GM12878 (cell line): ENCODE results near the gene CARD9. TPM values are rescaled to one million over a fixed set of nuclear protein-coding genes. Genes with fewer than 3 reads are reported as not detected.

Source experiments
- ATAC-seq: fragments of 200-7000 bp; cut with Tn5 transposase; 3 replicates; pipeline ENCODE4 v1.9.1; 2020; ENCODE audit warnings: mild to moderate bottlenecking, moderate library complexity
- BruUV-seq: library from RNA; stranded (reverse); fragments of 400-500 nt; replicated peaks from 2 replicates; lab custom pipeline; 2021; lab: Mats Ljungman, UMichigan
- CTCF ChIA-PET: fragments of 300-600 bp; sonication (Branson Sonifier 250); formaldehyde crosslinking; extraction: SDS; loops from one replicate; lab custom pipeline; 2021; ENCODE audit warnings: inconsistent platforms; lab: Yijun Ruan, JAX
- POLR2A ChIA-PET: fragments of 350-600 bp; formaldehyde crosslinking; extraction: SDS; loops from one replicate; lab custom pipeline; 2021; ENCODE audit warnings: inconsistent platforms; lab: Charles Lee
- RAD21 ChIA-PET: fragments of 300-600 bp; sonication (Branson Sonifier 250); formaldehyde crosslinking; loops from one replicate; lab custom pipeline; 2023; ENCODE audit warnings: antibody characterized with exemption; ENCODE audit not compliant: unreplicated experiment; lab: Charles Lee
- SMC1A ChIA-PET: fragments of 300-600 bp; sonication (Branson Sonifier 250); formaldehyde crosslinking; loops from one replicate; lab custom pipeline; 2023; ENCODE audit not compliant: unreplicated experiment, uncharacterized antibody; lab: Charles Lee
- DNase-seq: peaks from one replicate; pipeline ENCODE4 v3.0.0-alpha.2; 2011; ENCODE audit warnings: low read depth, low spot score
- FAIRE-seq: peaks from 3 replicates; lab custom pipeline; 2011; peaks lifted over from hg19 to GRCh38; lab: Jason Lieb, UNC
- H2AFZ ChIP-seq: 2 replicates; pipeline ENCODE4 v1.6.0; 2011; ENCODE audit warnings: low read depth, low read length, control low read depth; ENCODE audit not compliant: control insufficient read depth
- H3K27ac ChIP-seq: 2 replicates; pipeline ENCODE4 v1.5.1; 2011; ENCODE audit warnings: control low read depth; ENCODE audit not compliant: control insufficient read depth, insufficient read depth
- H3K27me3 ChIP-seq, 2 experiments: replicated peaks in 1 of 2; 2 replicates each; pipeline versions ENCODE4 v1.6.0 to v1.6.1; 2011; ENCODE audit warnings: low read length in 1 of 2; ENCODE audit not compliant: control insufficient read depth in 2 of 2, insufficient read depth in 2 of 2
- H3K36me3 ChIP-seq, 2 experiments: 2 replicates each; pipeline ENCODE4 v1.5.1; 2011; ENCODE audit warnings: low read length in 1 of 2; ENCODE audit not compliant: control insufficient read depth in 2 of 2, insufficient read depth in 2 of 2
- H3K4me1 ChIP-seq: 2 replicates; pipeline ENCODE4 v1.6.1; 2011; ENCODE audit warnings: mild to moderate bottlenecking, low read length, moderate library complexity, mixed read lengths; ENCODE audit not compliant: control insufficient read depth, insufficient read depth
- H3K4me2 ChIP-seq: 2 replicates; pipeline ENCODE4 v1.6.0; 2011; ENCODE audit warnings: control low read depth; ENCODE audit not compliant: control insufficient read depth, insufficient read depth
- H3K4me3 ChIP-seq: fragments of 200-600 bp; sonication (generic); 2 replicates; pipeline ENCODE4 v1.5.1; 2016
- H3K79me2 ChIP-seq: 2 replicates; pipeline ENCODE4 v1.6.0; 2011; ENCODE audit warnings: low read length; ENCODE audit not compliant: control insufficient read depth, insufficient read depth
- H3K9ac ChIP-seq: 2 replicates; pipeline ENCODE4 v1.8.0; 2011; ENCODE audit warnings: low read length, control low read depth, mixed read lengths; ENCODE audit not compliant: control insufficient read depth, insufficient read depth
- H3K9me3 ChIP-seq: replicated peaks from 3 replicates; pipeline ENCODE4 v1.5.1; 2011; ENCODE audit warnings: mild to moderate bottlenecking, low read length; ENCODE audit not compliant: control insufficient read depth, insufficient read depth
- H4K20me1 ChIP-seq: 2 replicates; pipeline ENCODE4 v1.6.0; 2011; ENCODE audit not compliant: control insufficient read depth, insufficient read depth
- GABPA ChIP-seq: IDR thresholded peaks from 2 replicates; pipeline ENCODE4 v1.6.1; 2014; ENCODE audit warnings: antibody characterized with exemption, low read depth, mild to moderate bottlenecking, inconsistent platforms
- GATAD2B ChIP-seq: fragments of 450-650 bp; conservative IDR thresholded peaks from 2 replicates; pipeline ENCODE4 v1.6.1; 2017; ENCODE audit warnings: low read depth, mild to moderate bottlenecking, moderate library complexity
- IKZF2 ChIP-seq, 2 experiments: fragments of 450-650 bp; IDR thresholded peaks; 2 replicates each; pipeline ENCODE4 v1.6.1; 2017; ENCODE audit warnings: mild to moderate bottlenecking in 2 of 2, moderate library complexity in 2 of 2
- MEF2B ChIP-seq: fragments of 450-650 bp; IDR thresholded peaks from 2 replicates; pipeline ENCODE4 v1.6.1; 2018; ENCODE audit warnings: mild to moderate bottlenecking, moderate library complexity; ENCODE audit not compliant: partially characterized antibody, poor library complexity, severe bottlenecking
- SIN3A ChIP-seq: IDR thresholded peaks from 2 replicates; pipeline ENCODE4 v1.6.1; 2012; ENCODE audit warnings: low read depth, low read length, improper control_type of control experiment
- STAT3 ChIP-seq: IDR thresholded peaks from 2 replicates; pipeline ENCODE4 v1.6.1; 2011; ENCODE audit warnings: low read depth, low read length, improper control_type of control experiment
- WRNIP1 ChIP-seq: IDR thresholded peaks from 2 replicates; pipeline ENCODE4 v1.6.1; 2011; ENCODE audit warnings: low read depth, low read length, improper control_type of control experiment, borderline replicate concordance
- ZBED1 ChIP-seq: IDR thresholded peaks from 2 replicates; pipeline ENCODE4 v1.6.1; 2016; ENCODE audit warnings: borderline replicate concordance
- ZNF384 ChIP-seq: IDR thresholded peaks from 2 replicates; pipeline ENCODE4 v1.6.1; 2012; ENCODE audit warnings: low read depth, mild to moderate bottlenecking, low read length, improper control_type of control experiment, borderline replicate concordance
- ZNF622 ChIP-seq: fragments of 450-650 bp; IDR thresholded peaks from 2 replicates; pipeline ENCODE4 v1.6.1; 2017; ENCODE audit warnings: mild to moderate bottlenecking, inconsistent platforms
- ZSCAN29 ChIP-seq: fragments of 450-650 bp; IDR thresholded peaks from 2 replicates; pipeline ENCODE4 v1.6.1; 2017; ENCODE audit warnings: mild to moderate bottlenecking, moderate library complexity
- WGBS: methylation state at CpG from one replicate; pipeline ENCODE4 v1.1.6; 2016; ENCODE audit warnings: low lambda C conversion rate; ENCODE audit not compliant: insufficient replicate concordance, insufficient coverage; ENCODE audit errors: missing lambda C conversion rate; 5-methylcytosine and 5-hydroxymethylcytosine counted together
- in situ Hi-C: fragments of 300-500 bp; cut with MboI; formaldehyde crosslinking; loops from 9 replicates; pipeline ENCODE4 v1.14.3; 2018; ENCODE audit warnings: mixed read lengths
- intact Hi-C: fragments of 100-400 bp; cut with micrococcal nuclease; formaldehyde crosslinking; loops from one replicate; pipeline ENCODE4 v1.14.2; 2022; ENCODE audit not compliant: unreplicated experiment
- polyA plus RNA-seq, 11 experiments: library from polyadenylated mRNA; depleted of rRNA in 4 of 11; unstranded in 6 of 11; stranded (reverse) in 5 of 11; fragments of >200 nt; fragmentation: Nextera tagmentation in 4 of 11; fragmentation: Illumina TruSeq in 1 of 11; extraction: Ambion mirVana in 4 of 11; extraction: Trizol in 1 of 11; gene quantifications; 1 replicate in 1 of 11; 2 replicates in 10 of 11; pipeline versions ENCODE4 v1.2.1 to v1.2.3, GENCODE V29; 2011 to 2016; ENCODE audit warnings: inconsistent platforms in 2 of 11, missing spikeins in 2 of 11, low read depth in 1 of 11
- total RNA-seq, 4 experiments: library from RNA; depleted of rRNA in 3 of 4; stranded (reverse); fragments of >200 nt in 3 of 4; fragmentation: Illumina TruSeq in 1 of 4; extraction: Trizol in 1 of 4; gene quantifications; 2 replicates each; pipeline versions ENCODE4 v1.2.1 to v1.2.3, GENCODE V29; 2013 to 2021
- TF ChIP-seq, protein P1 (sequence below): IDR thresholded peaks from 2 replicates; pipeline ENCODE4 v1.6.1; 2012; ENCODE audit warnings: low read depth, low read length, improper control_type of control experiment

The CARD9 gene
- total and polyA plus RNA-seq, 10 of the 15 experiments (the other 5 are each of a cell fraction or from before 2014, with no cell fraction given), result 0.11 to 4.9 (median 1.8) TPM; not detected in 1

DNA sequence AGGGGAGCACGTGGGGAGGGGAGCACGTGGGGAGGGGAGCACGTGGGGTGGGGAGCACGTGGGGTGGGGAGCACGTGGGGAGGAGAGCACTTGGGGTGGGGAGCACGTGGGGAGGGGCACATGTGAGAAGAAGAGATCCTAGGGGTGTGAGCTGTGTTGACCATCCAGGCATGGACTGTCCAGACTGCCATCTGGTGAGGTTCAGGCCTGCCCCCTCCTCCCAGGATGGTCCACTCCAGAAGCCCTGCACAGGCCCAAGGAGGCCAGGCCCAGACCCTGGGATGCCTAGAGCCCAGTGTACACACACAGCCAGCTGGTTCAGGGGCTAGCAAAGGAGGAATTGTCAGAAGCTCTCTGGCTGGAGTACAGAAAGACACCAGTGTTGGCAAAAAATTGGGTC, 24.2 kb upstream of the CARD9 start:
- intact Hi-C loops (no loop called here), in situ Hi-C loops (loop anchor here (5.0 kb wide), 1 partner anchor 60 kb away; no protein-coding TSS in a partner anchor)
- Histone ChIP-seq H3K4me2 (no peak overlapping the region), H3K9me3 (no peaks in the 10 kb centered on the region), H4K20me1 (no peaks in the 10 kb centered on the region), H3K36me3 (peaks cover 24 to 27% of the 10 kb centered on the region in 2 experiments), H3K27ac (no peak overlapping the region), H3K9ac (no peak overlapping the region), H3K4me3 (no peak overlapping the region), H3K4me1 (peaks cover 11% of the 10 kb centered on the region), H2AFZ (no peak overlapping the region), H3K27me3 (no peaks in the 10 kb centered on the region), H3K79me2 (peaks cover 26% of the 10 kb centered on the region)
- ChIA-PET CTCF (interaction anchor here (1.4 kb wide), 1 partner anchor 35 kb away, joined by 4 read pairs; no protein-coding TSS in a partner anchor), POLR2A (interaction anchor here (1.1 kb wide), 1 partner anchor 13 kb away, joined by 3 read pairs; no protein-coding TSS in a partner anchor), RAD21 (no interaction called here), SMC1A (no interaction called here)
- no peak for ATAC-seq
- no peak for DNase-seq
- no CpG with 5 or more reads among the region's 6 CpGs for WGBS
- TF ChIP-seq WRNIP1 (no peak), STAT3 (no peak), IKZF2 (IDR thresholded peaks at IDR 0.05) (no peak)
- TF ChIP-seq, protein P1, sequence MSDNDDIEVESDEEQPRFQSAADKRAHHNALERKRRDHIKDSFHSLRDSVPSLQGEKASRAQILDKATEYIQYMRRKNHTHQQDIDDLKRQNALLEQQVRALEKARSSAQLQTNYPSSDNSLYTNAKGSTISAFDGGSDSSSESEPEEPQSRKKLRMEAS, result no peak
- BruUV-seq, result no TSS peak
- no peak for FAIRE-seq

DNA sequence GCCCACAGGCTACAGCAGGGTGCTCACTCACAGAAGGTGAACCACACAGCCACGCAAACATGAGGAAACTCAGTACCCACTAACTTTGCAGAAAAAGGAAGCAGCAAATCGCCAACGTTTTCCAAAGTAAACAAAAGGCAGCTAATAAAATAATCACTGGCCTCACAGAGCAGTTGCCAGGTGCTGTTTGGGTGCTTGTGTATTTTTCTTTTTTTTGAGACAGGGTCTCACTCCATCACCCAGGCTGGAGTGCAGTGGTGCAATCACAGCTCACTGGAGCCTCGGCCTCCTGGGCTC, 22.7 kb upstream of the CARD9 start:
- Histone ChIP-seq H3K27ac (no peak overlapping the region), H3K9ac (no peak overlapping the region), H3K79me2 (peaks cover 26% of the 10 kb centered on the region), H4K20me1 (no peaks in the 10 kb centered on the region), H3K4me1 (peaks cover 11% of the 10 kb centered on the region), H3K4me3 (no peak overlapping the region), H3K36me3 (peaks cover 19 to 33% of the 10 kb centered on the region in 2 experiments), H3K4me2 (no peak overlapping the region), H3K27me3 (no peaks in the 10 kb centered on the region), H3K9me3 (no peaks in the 10 kb centered on the region), H2AFZ (no peak overlapping the region)
- ChIA-PET SMC1A (no interaction called here), POLR2A (no interaction called here), CTCF (no interaction called here), RAD21 (no interaction called here)
- in situ Hi-C loops (loop anchor here (5.0 kb wide), 1 partner anchor 59 kb away; no protein-coding TSS in a partner anchor), intact Hi-C loops (no loop called here)
- TF ChIP-seq SIN3A, result no peak
- no peak for TF ChIP-seq ZSCAN29
- no peak for TF ChIP-seq ZBED1
- no peak for TF ChIP-seq ZNF384
- TF ChIP-seq GATAD2B, result no peak
- TF ChIP-seq ZNF622, result no peak
- no peak for TF ChIP-seq MEF2B
- TF ChIP-seq GABPA, result no peak
- 100% methylated on average over 4 of the region's 4 CpGs for WGBS
- FAIRE-seq (no peak), DNase-seq (no peak), ATAC-seq (no peak)
- BruUV-seq, result no TSS peak
